ENCODE measurements around the gene RILP.

GRCh38 chr17:1690544-1691221 lies 41.0 kb upstream of the RILP start:
- TF ChIP-seq BCL3 (IDR thresholded peaks at IDR 0.05): no peak
- TF ChIP-seq, protein P1, sequence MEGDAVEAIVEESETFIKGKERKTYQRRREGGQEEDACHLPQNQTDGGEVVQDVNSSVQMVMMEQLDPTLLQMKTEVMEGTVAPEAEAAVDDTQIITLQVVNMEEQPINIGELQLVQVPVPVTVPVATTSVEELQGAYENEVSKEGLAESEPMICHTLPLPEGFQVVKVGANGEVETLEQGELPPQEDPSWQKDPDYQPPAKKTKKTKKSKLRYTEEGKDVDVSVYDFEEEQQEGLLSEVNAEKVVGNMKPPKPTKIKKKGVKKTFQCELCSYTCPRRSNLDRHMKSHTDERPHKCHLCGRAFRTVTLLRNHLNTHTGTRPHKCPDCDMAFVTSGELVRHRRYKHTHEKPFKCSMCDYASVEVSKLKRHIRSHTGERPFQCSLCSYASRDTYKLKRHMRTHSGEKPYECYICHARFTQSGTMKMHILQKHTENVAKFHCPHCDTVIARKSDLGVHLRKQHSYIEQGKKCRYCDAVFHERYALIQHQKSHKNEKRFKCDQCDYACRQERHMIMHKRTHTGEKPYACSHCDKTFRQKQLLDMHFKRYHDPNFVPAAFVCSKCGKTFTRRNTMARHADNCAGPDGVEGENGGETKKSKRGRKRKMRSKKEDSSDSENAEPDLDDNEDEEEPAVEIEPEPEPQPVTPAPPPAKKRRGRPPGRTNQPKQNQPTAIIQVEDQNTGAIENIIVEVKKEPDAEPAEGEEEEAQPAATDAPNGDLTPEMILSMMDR (IDR thresholded peaks at IDR 0.05): no peak
- no peak for TF ChIP-seq FOSL2 (IDR thresholded peaks at IDR 0.05)
- TF ChIP-seq FOSL2 (CRISPR knock-in tag; IDR thresholded peaks at IDR 0.05): no peak
- TF ChIP-seq HDAC2 (IDR thresholded peaks at IDR 0.05): no peak
- no peak for TF ChIP-seq CBX8 (IDR thresholded peaks at IDR 0.05)
- no peak for TF ChIP-seq MAZ (IDR thresholded peaks at IDR 0.05; ENCODE audit: borderline replicate concordance, low read depth, low read length)

Data from A549 (cell line).